Amniotic epithelial cell (primary cell): ENCODE data around the gene PGA5.
"Not testable (repeated sequence)": the region's sequence is repeated elsewhere in the genome, so short reads cannot be mapped to it uniquely, and the experiment has no call there.

ENCODE experiments used
- DNase-seq: peaks from one replicate; pipeline ENCODE4 v3.0.0-alpha.2; 2010; ENCODE audit warnings: low read depth

Gene PGA5

GRCh38 chr11:61240875-61241274 is at the start of gene PGA5:
Gene PGA5, plus strand, starts transcription at chr11:61241175. Its CDS starts 52 bp downstream, at chr11:61241227.
- not testable (repeated sequence) for DNase-seq

GRCh38 chr11:61193596-61193995 is 47.4 kb upstream of the PGA5 start:
- DNase-seq: no peak

GRCh38 chr11:61194169-61194671 is 46.8 kb upstream of the PGA5 start:
- no peak for DNase-seq

GRCh38 chr11:61194981-61195695 is 45.8 kb upstream of the PGA5 start:
- no peak for DNase-seq

GRCh38 chr11:61195719-61196118 is 45.3 kb upstream of the PGA5 start:
- no peak for DNase-seq

- no peak for DNase-seq
Measured at GRCh38 chr11:61198361-61198760, 42.6 kb upstream of the PGA5 start.

GRCh38 chr11:61198948-61199523 is 41.9 kb upstream of the PGA5 start:
- DNase-seq: no peak

- DNase-seq: no peak
Measured at GRCh38 chr11:61201476-61201875, 39.5 kb upstream of the PGA5 start.

GRCh38 chr11:61202950-61203746 is 37.8 kb upstream of the PGA5 start, which contains the start of gene PGA3:
Gene PGA3, plus strand, starts transcription at chr11:61203515. Its CDS starts 50 bp downstream, at chr11:61203565.
- DNase-seq: not testable (repeated sequence)

GRCh38 chr11:61203873-61204272 is 37.1 kb upstream of the PGA5 start:
- not testable (repeated sequence) for DNase-seq

- not testable (repeated sequence) for DNase-seq
Measured at GRCh38 chr11:61204502-61205059, 36.4 kb upstream of the PGA5 start.

- DNase-seq: not testable (repeated sequence)
Measured at GRCh38 chr11:61207636-61208310, 33.2 kb upstream of the PGA5 start.

GRCh38 chr11:61210629-61211028 is 30.3 kb upstream of the PGA5 start:
- DNase-seq: not testable (repeated sequence)

GRCh38 chr11:61211327-61211952 is 29.5 kb upstream of the PGA5 start:
- DNase-seq: not testable (repeated sequence)

- not testable (repeated sequence) for DNase-seq
Measured at GRCh38 chr11:61212202-61212601, 28.8 kb upstream of the PGA5 start.

- DNase-seq: not testable (repeated sequence)
Measured at GRCh38 chr11:61213711-61214324, 27.2 kb upstream of the PGA5 start.

GRCh38 chr11:61218306-61218705 is 22.7 kb upstream of the PGA5 start:
- DNase-seq: not testable (repeated sequence)

GRCh38 chr11:61219016-61219415 is 22.0 kb upstream of the PGA5 start:
- DNase-seq: not testable (repeated sequence)

GRCh38 chr11:61222047-61222446 is 18.9 kb upstream of the PGA5 start, which contains the start of gene PGA4:
Gene PGA4, plus strand, starts transcription at chr11:61222347. Its CDS starts 54 bp downstream, at chr11:61222401.
- not testable (repeated sequence) for DNase-seq

- DNase-seq: not testable (repeated sequence)
Measured at GRCh38 chr11:61222692-61223091, 18.3 kb upstream of the PGA5 start.
